Neural progenitor cell (in vitro differentiated cells): Measurements from ENCODE around the gene DNASE2. TPM values are rescaled to one million over a fixed set of nuclear protein-coding genes. Genes with fewer than 3 reads are reported as not detected.

ENCODE experiments used
- DNase-seq: peaks from one replicate; pipeline ENCODE4 v3.0.0-alpha.2; 2016; ENCODE audit warnings: low spot score
- H2AFZ ChIP-seq: fragments of 200-600 bp; sonication (generic); replicated peaks from 2 replicates; pipeline ENCODE4 v1.6.1; 2016; ENCODE audit warnings: antibody characterized with exemption
- H3F3A ChIP-seq: fragments of 200-600 bp; sonication (generic); 2 replicates; pipeline ENCODE4 v1.6.1; 2016; ENCODE audit warnings: antibody characterized with exemption, low read depth
- H3K27ac ChIP-seq: fragments of 200-600 bp; sonication (generic); 2 replicates; pipeline ENCODE4 v1.5.1; 2016; ENCODE audit warnings: mild to moderate bottlenecking
- H3K27me3 ChIP-seq: fragments of 200-600 bp; sonication (generic); 2 replicates; pipeline ENCODE4 v1.6.1; 2016; ENCODE audit warnings: mild to moderate bottlenecking, moderate library complexity
- H3K36me3 ChIP-seq: fragments of 200-600 bp; sonication (generic); 2 replicates; pipeline ENCODE4 v1.5.1; 2016
- H3K4me1 ChIP-seq: fragments of 200-600 bp; sonication (generic); 2 replicates; pipeline ENCODE4 v1.6.1; 2016; ENCODE audit warnings: mixed run types
- H3K4me2 ChIP-seq: fragments of 200-600 bp; sonication (generic); 2 replicates; pipeline ENCODE4 v1.6.1; 2016
- H3K4me3 ChIP-seq: fragments of 200-600 bp; sonication (generic); 2 replicates; pipeline ENCODE4 v1.5.1; 2016
- H3K79me2 ChIP-seq: fragments of 200-600 bp; sonication (generic); 2 replicates; pipeline ENCODE4 v1.6.1; 2016; ENCODE audit warnings: low read depth
- H3K9ac ChIP-seq: fragments of 200-600 bp; sonication (generic); 2 replicates; pipeline ENCODE4 v1.6.1; 2016
- H3K9me3 ChIP-seq: fragments of 200-600 bp; sonication (generic); 2 replicates; pipeline ENCODE4 v1.5.1; 2016; ENCODE audit warnings: low read depth
- H4K20me1 ChIP-seq: fragments of 200-600 bp; sonication (generic); 2 replicates; pipeline ENCODE4 v1.6.1; 2016; ENCODE audit warnings: low read depth
- H3K27ac Mint-ChIP-seq: 3 replicates; pipeline ENCODE4 v1.8.0; 2021; ENCODE audit warnings: mixed read lengths
- H3K27me3 Mint-ChIP-seq: 2 replicates; pipeline ENCODE4 v1.8.0; 2022; ENCODE audit warnings: low read depth, mild to moderate bottlenecking, inconsistent platforms, moderate library complexity, mixed read lengths; ENCODE audit not compliant: insufficient read depth
- H3K36me3 Mint-ChIP-seq: 3 replicates; pipeline ENCODE4 v1.8.0; 2021; ENCODE audit warnings: mixed read lengths
- H3K4me1 Mint-ChIP-seq: 3 replicates; pipeline ENCODE4 v1.8.0; 2021; ENCODE audit warnings: mixed read lengths
- H3K4me3 Mint-ChIP-seq: 3 replicates; pipeline ENCODE4 v1.8.0; 2021; ENCODE audit warnings: mild to moderate bottlenecking, moderate library complexity, mixed read lengths
- H3K9me3 Mint-ChIP-seq: 3 replicates; pipeline ENCODE4 v1.8.0; 2020; ENCODE audit warnings: mixed read lengths
- CTCF ChIP-seq: fragments of 200-600 bp; sonication (generic); IDR thresholded peaks from 2 replicates; pipeline ENCODE4 v1.5.1; 2017; ENCODE audit warnings: antibody characterized with exemption, mild to moderate bottlenecking
- EZH2 ChIP-seq: fragments of 200-600 bp; sonication (generic); IDR thresholded peaks from 2 replicates; pipeline ENCODE4 v1.6.1; 2017; ENCODE audit warnings: antibody characterized with exemption, mild to moderate bottlenecking, moderate library complexity
- EZH2phosphoT487 ChIP-seq: fragments of 200-600 bp; sonication (generic); IDR thresholded peaks from 2 replicates; pipeline ENCODE4 v1.6.1; 2017; ENCODE audit warnings: antibody characterized with exemption
- total RNA-seq: library from RNA; depleted of rRNA; stranded (reverse); fragments of >200 nt; gene quantifications from 2 replicates; pipeline ENCODE4 v1.2.3, GENCODE V29; 2015; ENCODE audit warnings: low replicate concordance

DNASE2 gene
- total RNA-seq, 1 donor from 2014 or later: 8.7 TPM

GRCh38 chr19:12907166-12907565 is 25.9 kb upstream of the DNASE2 start:
- H3K9me3 Mint-ChIP-seq: no peaks in the 10 kb centered on the region

GRCh38 chr19:12899891-12900518 is 18.8 kb upstream of the DNASE2 start:
- no peaks in the 10 kb centered on the region for H3K36me3 ChIP-seq
- H3K4me3 ChIP-seq: no peak overlapping the region
- TF ChIP-seq EZH2phosphoT487: no peak
- no peak for TF ChIP-seq CTCF
- TF ChIP-seq EZH2: no peak
- Mint-ChIP-seq H3K4me3 (no peak overlapping the region), H3K9me3 (no peaks in the 10 kb centered on the region), H3K27ac (no peak overlapping the region), H3K36me3 (peaks cover under 1% of the 10 kb centered on the region), H3K27me3 (peaks cover 2% of the 10 kb centered on the region), H3K4me1 (no peaks in the 10 kb centered on the region)
- H3K4me1 ChIP-seq: no peaks in the 10 kb centered on the region
- no peak overlapping the region for H3K4me2 ChIP-seq
- H3K9me3 ChIP-seq: no peaks in the 10 kb centered on the region
- H2AFZ ChIP-seq: no peak overlapping the region
- H3F3A ChIP-seq: no peaks in the 10 kb centered on the region
- H3K27me3 ChIP-seq: no peaks in the 10 kb centered on the region
- H3K9ac ChIP-seq: no peak overlapping the region
- H3K27ac ChIP-seq: no peak overlapping the region
- H4K20me1 ChIP-seq: no peaks in the 10 kb centered on the region
- H3K79me2 ChIP-seq: no peaks in the 10 kb centered on the region
- no peak for DNase-seq

More at GRCh38 chr19:12907166-12907565, 25.9 kb upstream of the DNASE2 start:
- peaks cover 14% of the 10 kb centered on the region for H3K4me1 Mint-ChIP-seq
- H3K27ac Mint-ChIP-seq: no peak overlapping the region
- TF ChIP-seq EZH2phosphoT487: no peak
- TF ChIP-seq EZH2: no peak
- TF ChIP-seq CTCF: no peak
- no peak overlapping the region for H3K4me3 Mint-ChIP-seq
- H2AFZ ChIP-seq: no peak overlapping the region
- no peak overlapping the region for H3K4me2 ChIP-seq
- no peaks in the 10 kb centered on the region for H4K20me1 ChIP-seq
- H3K4me1 ChIP-seq: peaks cover 6% of the 10 kb centered on the region
- H3K27ac ChIP-seq: no peak overlapping the region
- H3F3A ChIP-seq: peaks cover 6% of the 10 kb centered on the region
- H3K36me3 Mint-ChIP-seq: no peaks in the 10 kb centered on the region
- H3K4me3 ChIP-seq: no peak overlapping the region
- no peaks in the 10 kb centered on the region for H3K79me2 ChIP-seq
- no peaks in the 10 kb centered on the region for H3K27me3 ChIP-seq
- H3K9me3 ChIP-seq: no peaks in the 10 kb centered on the region
- DNase-seq: no peak
- no peaks in the 10 kb centered on the region for H3K36me3 ChIP-seq
- H3K27me3 Mint-ChIP-seq: peaks cover 13% of the 10 kb centered on the region
- H3K9ac ChIP-seq: no peak overlapping the region

DNA sequence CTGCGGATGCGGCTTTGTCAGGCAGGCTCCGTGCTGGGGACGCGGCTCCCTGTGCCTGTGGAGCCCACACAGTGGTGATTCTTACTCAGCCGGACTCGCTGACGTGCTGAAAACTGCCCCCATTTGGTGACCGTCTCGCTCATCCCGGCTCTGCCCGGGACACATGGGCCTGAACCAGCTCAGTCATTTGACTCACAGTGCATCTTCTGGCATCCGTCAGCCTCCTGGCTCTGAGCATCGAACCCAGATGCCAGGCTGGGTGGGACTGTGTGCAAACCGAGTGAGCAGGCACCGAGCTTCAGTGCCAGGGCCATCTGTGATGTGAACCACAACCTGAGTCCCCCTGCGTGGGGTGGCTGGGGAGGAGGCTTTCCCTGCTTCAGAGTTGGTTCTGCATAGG is 15.2 kb upstream of the DNASE2 start:
- no peaks in the 10 kb centered on the region for H3K9me3 ChIP-seq
- Mint-ChIP-seq H3K36me3 (peaks cover 8% of the 10 kb centered on the region), H3K27ac (no peak overlapping the region), H3K4me1 (peaks cover 4% of the 10 kb centered on the region), H3K27me3 (peaks cover 6% of the 10 kb centered on the region), H3K4me3 (no peak overlapping the region), H3K9me3 (no peaks in the 10 kb centered on the region)
- H3K4me3 ChIP-seq: no peak overlapping the region
- peaks cover 5% of the 10 kb centered on the region for H3K4me1 ChIP-seq
- H3K4me2 ChIP-seq: no peak overlapping the region
- no peak overlapping the region for H3K27ac ChIP-seq
- no peak for TF ChIP-seq CTCF
- TF ChIP-seq EZH2: no peak
- TF ChIP-seq EZH2phosphoT487: no peak
- no peaks in the 10 kb centered on the region for H3K27me3 ChIP-seq
- H3K79me2 ChIP-seq: peaks cover 13% of the 10 kb centered on the region
- no peak for DNase-seq
- H3K36me3 ChIP-seq: no peaks in the 10 kb centered on the region
- no peak overlapping the region for H3K9ac ChIP-seq
- H2AFZ ChIP-seq: no peak overlapping the region
- no peaks in the 10 kb centered on the region for H3F3A ChIP-seq
- H4K20me1 ChIP-seq: peaks cover 7% of the 10 kb centered on the region
